Stimulated activated CD4-positive, alpha-beta T cell treated with anti-CD3 and anti-CD28 coated beads, Interleukin-15, amount 100 ng/mL, for 24 hours (primary cell): ENCODE measurements around the gene PHLPP2.
"Not testable (repeated sequence)": the region's sequence is repeated elsewhere in the genome, so short reads cannot be mapped to it uniquely, and the experiment has no call there.

Experiments
- DNase-seq: peaks from one replicate; pipeline ENCODE4 v3.0.0-alpha.2; 2020

The PHLPP2 gene

DNA sequence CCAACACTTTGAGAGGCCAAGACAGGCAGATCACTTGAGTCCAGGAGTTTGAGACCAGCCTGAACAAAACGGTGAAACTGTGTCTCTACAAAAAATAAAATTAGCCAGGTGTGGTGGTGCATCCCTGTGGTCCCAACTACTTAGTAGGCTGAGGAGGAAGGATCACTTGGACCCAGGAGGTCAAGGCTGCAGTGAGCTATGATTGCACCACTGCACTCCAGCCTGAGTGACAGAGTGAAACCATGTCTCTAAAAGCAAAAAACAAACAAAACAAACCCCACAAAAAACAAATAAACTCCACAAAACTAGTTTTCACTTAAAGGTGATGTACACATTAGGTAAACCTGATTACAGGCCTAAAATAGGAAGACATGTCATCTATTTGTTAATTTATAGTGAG lies 58.2 kb downstream of the PHLPP2 start:
- DNase-seq: no peak

DNA sequence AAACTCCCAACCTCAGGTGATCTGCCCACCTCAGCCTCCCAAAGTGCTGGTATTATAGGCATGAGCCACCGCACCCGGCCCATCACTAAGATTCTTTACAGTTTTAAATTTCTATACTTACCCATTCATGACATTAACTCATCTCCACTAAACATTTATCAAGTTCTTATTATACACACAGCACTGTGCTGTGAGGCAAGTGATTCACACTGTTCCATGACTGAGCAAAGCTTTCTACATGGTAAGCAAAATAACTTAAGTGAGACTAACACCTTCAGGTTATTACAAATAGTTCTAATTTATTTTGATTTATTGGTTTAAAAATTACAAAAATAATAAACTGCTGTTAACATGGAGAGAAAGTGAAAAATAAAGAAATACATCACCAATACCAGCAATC lies 65.0 kb downstream of the PHLPP2 start:
- no peak for DNase-seq

DNA sequence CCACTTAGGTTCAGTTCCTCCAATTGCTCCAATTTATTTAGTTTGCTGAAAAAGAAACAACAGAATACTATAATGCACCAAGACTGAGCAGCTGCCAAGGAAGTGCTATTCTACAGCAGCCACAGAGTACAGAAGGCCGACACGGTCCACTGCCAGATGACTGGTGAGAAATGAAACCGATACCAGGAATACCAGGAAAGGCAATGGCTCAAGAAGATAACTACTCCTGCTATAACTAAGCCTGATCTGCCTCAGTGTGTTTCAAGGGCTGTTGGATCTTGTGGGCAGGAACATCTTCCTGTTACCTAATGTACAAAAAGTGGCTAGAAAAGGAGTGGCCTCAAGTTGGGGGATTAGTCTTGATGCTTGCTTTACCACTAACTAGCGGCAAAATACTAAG lies 65.7 kb downstream of the PHLPP2 start:
- no peak for DNase-seq

- DNase-seq: no peak
Observed at GRCh38 chr16:71649704-71650103, 74.8 kb downstream of the PHLPP2 start.

- DNase-seq: no peak
Observed at GRCh38 chr16:71648921-71649320, 75.6 kb downstream of the PHLPP2 start.

DNA sequence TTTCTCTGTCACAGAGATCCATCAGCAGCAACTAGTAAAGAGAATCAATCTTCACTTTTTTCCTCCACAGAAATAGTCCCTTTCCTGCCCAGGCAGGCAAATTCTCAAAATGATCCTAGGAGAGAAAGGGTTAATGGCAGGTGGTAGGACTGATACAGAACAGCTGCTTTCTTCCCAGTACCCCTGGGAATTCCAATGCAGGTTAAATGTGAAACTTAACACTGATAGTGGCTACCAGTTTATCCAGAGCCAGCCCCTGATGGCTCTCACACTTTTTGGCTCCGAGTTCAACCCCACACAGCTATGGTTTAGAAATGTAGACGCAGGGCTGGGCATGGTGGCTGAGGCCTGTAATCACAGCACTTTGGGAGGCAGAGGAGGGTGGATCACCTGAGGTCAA lies 76.3 kb downstream of the PHLPP2 start:
- no peak for DNase-seq

- no peak for DNase-seq
Observed at GRCh38 chr16:71647391-71647790, 77.1 kb downstream of the PHLPP2 start.

DNA sequence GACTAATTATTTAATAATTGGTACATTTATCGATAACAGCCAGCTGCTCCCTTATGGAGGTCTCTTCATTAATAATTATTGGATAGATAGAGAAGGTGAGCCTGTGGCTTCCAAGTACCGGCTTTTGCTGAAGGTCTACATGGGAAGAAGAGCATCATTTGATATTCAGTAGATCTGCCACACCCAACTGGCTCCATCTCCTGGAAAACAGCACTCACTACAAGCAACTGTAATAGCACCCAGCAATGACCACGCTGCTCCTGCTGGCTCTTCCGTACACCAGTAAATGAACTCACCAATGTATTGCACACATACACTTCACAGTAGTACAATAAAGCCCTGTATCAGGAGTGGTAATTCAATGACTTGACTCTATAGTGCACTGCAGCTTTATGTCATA lies 79.1 kb downstream of the PHLPP2 start:
- DNase-seq: no peak

GRCh38 chr16:71637398-71637797 lies 87.1 kb downstream of the PHLPP2 start:
- no peak for DNase-seq

- DNase-seq: no peak
Observed at GRCh38 chr16:71635632-71636031, 88.9 kb downstream of the PHLPP2 start.

- DNase-seq: no peak
Observed at GRCh38 chr16:71631776-71632175, 92.7 kb downstream of the PHLPP2 start.

- no peak for DNase-seq
Observed at GRCh38 chr16:71630808-71631207, 93.7 kb downstream of the PHLPP2 start.

GRCh38 chr16:71629278-71630016 lies 95.1 kb downstream of the PHLPP2 start:
- no peak for DNase-seq

- DNase-seq: no peak
Observed at GRCh38 chr16:71628810-71629209, 95.7 kb downstream of the PHLPP2 start.

DNA sequence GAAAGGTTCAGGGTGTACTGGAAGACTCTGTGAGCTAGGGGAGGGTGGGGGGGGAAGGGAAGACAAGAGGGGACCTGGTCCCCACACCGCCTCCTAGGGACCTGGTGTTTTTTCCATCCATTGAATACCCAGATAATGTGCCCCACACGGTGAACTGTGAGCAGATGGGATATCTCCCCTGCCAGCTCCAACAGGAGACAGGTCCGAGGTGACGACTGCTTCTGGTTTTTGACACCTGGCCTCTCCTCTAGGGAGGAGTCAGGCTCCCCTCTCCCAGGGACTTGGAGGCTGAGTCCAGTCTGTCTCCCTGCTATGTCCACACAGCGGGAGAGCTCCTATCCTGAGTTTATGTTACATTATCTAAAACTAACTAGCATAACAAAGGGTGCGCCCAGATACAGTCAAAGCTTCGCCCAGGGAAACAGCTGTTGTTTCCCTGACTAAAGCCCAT lies 96.7 kb downstream of the PHLPP2 start:
- no peak for DNase-seq

- peak; percentile 8 for DNase-seq
Observed at GRCh38 chr16:71626858-71627213, 97.7 kb downstream of the PHLPP2 start.

DNA sequence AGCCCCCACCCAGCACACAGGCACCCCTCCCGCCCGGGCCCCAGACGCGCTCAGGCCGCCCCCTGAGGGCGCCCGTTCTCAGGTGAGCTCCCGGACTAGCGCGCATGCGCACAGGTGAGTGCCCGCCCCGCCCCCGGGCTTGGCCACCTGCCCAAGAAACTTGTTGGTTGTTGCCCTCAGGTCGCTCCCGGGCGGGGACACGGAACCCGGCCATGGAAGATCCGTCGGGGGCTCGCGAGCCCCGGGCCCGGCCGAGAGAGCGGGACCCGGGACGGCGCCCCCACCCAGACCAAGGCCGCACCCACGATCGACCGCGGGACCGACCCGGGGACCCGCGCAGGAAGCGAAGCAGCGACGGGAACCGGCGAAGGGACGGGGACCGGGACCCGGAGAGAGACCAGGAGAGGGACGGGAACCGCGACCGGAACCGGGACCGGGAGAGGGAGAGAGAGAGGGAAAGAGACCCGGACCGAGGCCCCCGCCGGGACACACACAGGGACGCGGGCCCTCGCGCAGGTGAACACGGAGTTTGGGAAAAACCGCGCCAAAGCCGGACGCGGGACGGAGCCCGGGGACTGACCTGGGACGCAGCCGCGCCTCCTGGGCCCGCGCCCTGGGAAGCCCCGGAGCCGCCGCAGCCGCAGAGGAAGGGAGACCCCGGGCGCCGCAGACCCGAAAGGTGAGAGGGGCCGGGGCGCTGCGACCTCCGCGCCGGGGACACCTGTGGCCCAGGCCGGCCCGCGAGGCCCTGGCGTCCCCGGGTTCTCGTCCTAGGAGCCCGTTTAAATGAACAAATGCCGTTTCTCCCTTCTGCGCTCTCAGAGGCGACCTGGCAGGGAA lies 98.3 kb downstream of the PHLPP2 start, which contains the start of gene MARVELD3:
TSS of gene MARVELD3 (plus strand) at position 167 of the 840 bp plus-strand sequence. CDS start at position 213, 46 bp downstream.
- peak; percentile 29 for DNase-seq

GRCh38 chr16:71625113-71625850 lies 99.2 kb downstream of the PHLPP2 start:
- DNase-seq: no peak

DNA sequence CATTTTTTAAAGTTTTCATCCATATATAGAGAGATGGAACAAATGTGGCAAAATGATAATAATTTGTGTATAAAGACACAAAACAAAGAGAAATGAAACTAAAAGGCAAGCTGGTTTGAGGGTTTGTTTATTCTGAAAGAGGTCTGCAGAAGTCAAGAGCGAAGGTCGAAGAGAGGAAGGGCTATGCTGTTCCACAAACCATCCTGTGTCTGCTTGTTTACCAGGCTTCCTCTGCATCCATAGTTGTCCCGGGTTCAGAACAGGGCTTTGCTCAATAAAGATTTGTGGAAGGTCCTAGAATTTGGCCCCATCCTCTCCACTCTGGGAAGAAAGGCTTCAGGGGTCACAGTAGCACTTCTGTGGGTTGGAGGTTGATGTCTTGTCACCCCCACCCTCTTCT lies 100.9 kb downstream of the PHLPP2 start:
- no peak for DNase-seq

GRCh38 chr16:71622088-71622487 lies 102.4 kb downstream of the PHLPP2 start:
- no peak for DNase-seq

- DNase-seq: no peak
Observed at GRCh38 chr16:71618429-71618828, 106.1 kb downstream of the PHLPP2 start.

DNA sequence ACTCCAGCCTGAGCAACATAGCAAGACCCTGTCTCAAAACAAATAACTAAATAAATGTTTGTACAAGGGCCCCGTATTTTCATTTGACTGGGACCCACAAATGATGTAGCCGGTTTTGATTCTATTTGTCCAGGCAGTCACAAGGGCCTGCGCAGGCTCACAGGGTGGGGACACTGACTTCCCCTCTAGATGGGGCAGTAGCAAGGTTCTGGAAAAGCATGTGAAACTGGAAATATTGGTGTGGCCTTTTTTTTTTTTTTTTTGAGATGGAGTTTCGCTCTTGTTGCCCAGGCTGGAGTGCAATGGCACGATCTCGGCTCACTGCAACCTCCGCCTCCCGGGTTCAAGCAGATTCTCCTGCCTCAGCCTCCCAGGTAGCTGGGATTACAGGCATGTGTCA lies 109.5 kb downstream of the PHLPP2 start:
- not testable (repeated sequence) for DNase-seq
